GM12891 (cell line): ENCODE measurements around the gene RHBDF2.

ENCODE experiments used
- POLR2A ChIP-seq: IDR thresholded peaks from 2 replicates; pipeline ENCODE4 v1.6.1; 2011; ENCODE audit warnings: low read depth, low read length, control low read depth
- POLR2AphosphoS5 ChIP-seq: IDR thresholded peaks from 2 replicates; pipeline ENCODE4 v1.6.1; 2011; ENCODE audit warnings: low read depth, low read length, control low read depth
- TAF1 ChIP-seq: IDR thresholded peaks from 2 replicates; pipeline ENCODE4 v1.6.1; 2011; ENCODE audit warnings: low read depth, low read length, control low read depth

DNA sequence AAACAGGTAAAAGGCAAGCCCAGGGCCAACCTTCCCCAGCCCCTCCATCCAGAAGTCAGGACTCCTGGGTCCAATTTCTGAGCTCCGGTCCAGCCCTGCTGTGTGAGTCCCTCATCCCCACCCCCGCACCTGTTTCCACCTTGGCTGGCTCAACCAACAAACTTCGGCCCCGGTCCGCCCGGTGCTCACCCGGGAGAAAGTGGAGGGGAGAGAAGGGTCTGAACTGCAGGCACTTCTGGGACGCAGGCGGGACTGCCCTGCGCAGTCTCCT, 541 bp downstream of the RHBDF2 start:
- TF ChIP-seq POLR2A (no peak), POLR2AphosphoS5 (no peak), TAF1 (no peak)
